HepG2 (cell line): ENCODE results near the gene KDM4F. TPM values are rescaled to one million over a fixed set of nuclear protein-coding genes. Genes with fewer than 3 reads are reported as not detected.

Source experiments
- ARID5B ChIP-seq: IDR thresholded peaks from 2 replicates; pipeline ENCODE4 v1.4.0; 2020; ENCODE audit warnings: mild to moderate bottlenecking, missing genetic modification reagents
- HMG20A ChIP-seq: IDR thresholded peaks from 2 replicates; pipeline ENCODE4 v1.6.1; 2016; ENCODE audit warnings: borderline replicate concordance
- HMGXB3 ChIP-seq: sonication (generic); formaldehyde crosslinking; IDR thresholded peaks from 2 replicates; pipeline ENCODE4 v1.4.0; 2020; ENCODE audit warnings: missing genetic modification reagents, borderline replicate concordance
- HOXD1 ChIP-seq: sonication (generic); formaldehyde crosslinking; IDR thresholded peaks from 2 replicates; pipeline ENCODE4 v1.5.0; 2020; ENCODE audit warnings: missing genetic modification reagents
- MBNL3 ChIP-seq: fragments of 250-450 bp; sonication (Bioruptor Pico); conservative IDR thresholded peaks from 2 replicates; pipeline ENCODE4 v1.8.0; 2022; ENCODE audit warnings: mild to moderate bottlenecking, inconsistent platforms
- MLXIP ChIP-seq: sonication (generic); formaldehyde crosslinking; IDR thresholded peaks from 2 replicates; pipeline ENCODE4 v1.9.0; 2021; ENCODE audit warnings: missing genetic modification reagents, borderline replicate concordance
- MYNN ChIP-seq: sonication (generic); formaldehyde crosslinking; IDR thresholded peaks from 2 replicates; pipeline ENCODE4 v1.4.0; 2020; ENCODE audit warnings: mild to moderate bottlenecking, low read depth, missing genetic modification reagents
- NR2F1 ChIP-seq, 2 experiments: fragments of 450-650 bp in 1 of 2; formaldehyde crosslinking in 1 of 2; IDR thresholded peaks; 2 replicates each; pipeline versions ENCODE4 v1.5.0 to v1.6.1; 2016 to 2020; ENCODE audit warnings: mild to moderate bottlenecking in 1 of 2, missing compliant biosample characterization in 1 of 2, missing genetic modification reagents in 1 of 2, moderate library complexity in 1 of 2
- POGZ ChIP-seq: sonication (generic); formaldehyde crosslinking; IDR thresholded peaks from 2 replicates; pipeline ENCODE4 v1.4.0; 2020; ENCODE audit warnings: mild to moderate bottlenecking, missing genetic modification reagents
- TEF ChIP-seq: sonication (generic); formaldehyde crosslinking; IDR thresholded peaks from 2 replicates; pipeline ENCODE4 v1.5.0; 2020; ENCODE audit warnings: missing genetic modification reagents
- THAP8 ChIP-seq: sonication (generic); formaldehyde crosslinking; IDR thresholded peaks from 2 replicates; pipeline ENCODE4 v1.5.1; 2020; ENCODE audit warnings: missing genetic modification reagents, mild to moderate bottlenecking, borderline replicate concordance
- ZNF124 ChIP-seq: sonication (generic); formaldehyde crosslinking; IDR thresholded peaks from 2 replicates; pipeline ENCODE4 v1.4.0; 2020; ENCODE audit warnings: missing genetic modification reagents
- ZNF451 ChIP-seq: sonication (generic); formaldehyde crosslinking; IDR thresholded peaks from 2 replicates; pipeline ENCODE4 v1.5.0; 2020; ENCODE audit warnings: mild to moderate bottlenecking, missing genetic modification reagents
- ZNF709 ChIP-seq: sonication (generic); formaldehyde crosslinking; IDR thresholded peaks from 2 replicates; pipeline ENCODE4 v1.5.0; 2020; ENCODE audit warnings: mild to moderate bottlenecking, missing genetic modification reagents
- ZSCAN9 ChIP-seq: IDR thresholded peaks from 2 replicates; pipeline ENCODE4 v1.6.1; 2016; ENCODE audit warnings: borderline replicate concordance
- polyA plus RNA-seq, 8 experiments: library from polyadenylated mRNA; depleted of rRNA in 3 of 8; stranded (reverse) in 7 of 8; unstranded in 1 of 8; fragments of >200 nt; fragmentation: Illumina TruSeq in 4 of 8; extraction: Trizol in 4 of 8; gene quantifications; 2 replicates each; pipeline versions ENCODE4 v1.2.1 to v1.2.3, GENCODE V29; 2011 to 2016; ENCODE audit warnings: low read depth in 4 of 8, missing spikeins in 1 of 8, mixed read lengths in 1 of 8; ENCODE audit not compliant: insufficient read depth in 1 of 8
- total RNA-seq, 5 experiments: library from RNA; depleted of rRNA; stranded (reverse); fragments of >200 nt; fragmentation: Illumina TruSeq; extraction: Trizol; gene quantifications; 2 replicates each; pipeline ENCODE4 v1.2.3, GENCODE V29; 2016; ENCODE audit warnings: low read depth in 1 of 5

Gene KDM4F
- total and polyA plus RNA-seq, 2 of the 13 experiments (the other 11 are each of a cell fraction or from before 2014, with no cell fraction given): not detected

GRCh38 chr11:95092549-95093324 lies 43.5 kb downstream of the KDM4F start (continued):
- TF ChIP-seq ARID5B (CRISPR knock-in tag) (peak; percentile 72), ZSCAN9 (CRISPR knock-in tag) (0 out of 2 replicates have a peak, but pooled peaks have one; percentile 28), POGZ (CRISPR knock-in tag) (no peak), NR2F1 (CRISPR knock-in tag; IDR thresholded peaks at IDR 0.05) (0 out of 4 replicates have a peak, but pooled peaks of 1 of the 2 experiments have one; percentile 51), ZNF709 (CRISPR knock-in tag) (no peak), TEF (CRISPR knock-in tag) (no peak), HMGXB3 (CRISPR knock-in tag) (0 out of 2 replicates have a peak, but pooled peaks have one; percentile 24), ZNF124 (CRISPR knock-in tag) (no peak), HMG20A (CRISPR knock-in tag) (peak; percentile 41; the same call in 1 of the 2 replicates), HOXD1 (CRISPR knock-in tag) (no peak), MYNN (no peak), MBNL3 (CRISPR knock-in tag) (no peak), THAP8 (no peak), ZNF451 (CRISPR knock-in tag) (no peak), MLXIP (CRISPR knock-in tag) (no peak)
